Left lung (tissue), 14 donors: ENCODE measurements around the gene LGALS4. TPM values are rescaled to one million over a fixed set of nuclear protein-coding genes. Genes with fewer than 3 reads are reported as not detected.
"Not testable (repeated sequence)": the region's sequence is repeated elsewhere in the genome, so short reads cannot be mapped to it uniquely, and the experiment has no call there.

Experiments used
- ATAC-seq: fragments of 200-7000 bp; cut with Tn5 transposase; one replicate; pipeline ENCODE4 v1.9.1; 2020; ENCODE audit warnings: moderate library complexity
- DNase-seq, 4 donors: peaks; one replicate each; pipeline ENCODE4 v3.0.0-alpha.2; 2013 to 2020
- H3K27ac ChIP-seq, 2 donors: fragments of 200-600 bp; sonication (generic) in 1 of 2; one replicate each; pipeline versions ENCODE4 v1.5.0 to v1.8.0; 2020 to 2021
- H3K27me3 ChIP-seq, 2 donors: fragments of 200-600 bp; sonication (generic) in 1 of 2; one replicate each; pipeline versions ENCODE4 v1.5.0 to v1.8.0; 2020 to 2021
- H3K36me3 ChIP-seq, 2 donors: fragments of 200-600 bp; sonication (generic) in 1 of 2; one replicate each; pipeline versions ENCODE4 v1.5.0 to v1.8.0; 2020 to 2021
- H3K4me1 ChIP-seq, 2 donors: fragments of 200-600 bp; one replicate each; pipeline ENCODE4 v1.8.0; 2021
- H3K4me3 ChIP-seq, 2 donors: fragments of 200-600 bp; sonication (generic) in 1 of 2; one replicate each; pipeline versions ENCODE4 v1.5.0 to v1.8.0; 2020 to 2021; ENCODE audit warnings: mild to moderate bottlenecking in 1 of 2
- H3K9me3 ChIP-seq, 2 donors: fragments of 200-600 bp; sonication (generic) in 1 of 2; one replicate each; pipeline versions ENCODE4 v1.5.0 to v1.8.0; 2020 to 2021
- intact Hi-C, 2 donors: fragments of 100-400 bp; cut with DNase I; formaldehyde crosslinking; loops; one replicate each; pipeline versions ENCODE4 v1.11.2 to v1.14.2; 2022
- long read RNA-seq, 12 donors: library from polyadenylated mRNA in 2 of 12; unstranded in 2 of 12; transcript quantifications; one replicate each; pipeline ENCODE4 v2.0.0 and lab custom pipeline, GENCODE V29; 2019 to 2026
- polyA plus RNA-seq, 6 donors: library from polyadenylated mRNA; unstranded; fragments of 120-200 nt; gene quantifications; one replicate each; pipeline ENCODE4 v1.2.1, GENCODE V29; 2013; ENCODE audit not compliant: insufficient read length in 6 of 6
- total RNA-seq, 2 donors: library from RNA; stranded (reverse); fragmentation: NEBNext Ultra II Directional; extraction: Animal tissue kit (Norgen Biotek cat#: 25700); gene quantifications; one replicate each; pipeline ENCODE4 v1.2.1, GENCODE V29; 2021
- TF ChIP-seq, protein P1 (sequence below), 2 donors: fragments of 200-600 bp; sonication (generic) in 1 of 2; IDR thresholded peaks; one replicate each; pipeline versions ENCODE4 v1.5.0 to v1.8.0; 2021; ENCODE audit warnings: antibody characterized with exemption in 2 of 2
- donor health status: DM: no; HTN: yes; CAD: no.
- donor health status: DM: no; HTN: no; CAD: no.

The LGALS4 gene
- total RNA-seq (1 to 10 TPM in 1 of 2 donors, under 1 TPM in 1; 0.64 to 1.5 TPM), polyA plus RNA-seq (1 to 10 TPM; 1.0 to 3.4 (median 1.9) TPM)
- long read RNA-seq, donor 1: 0 reads
- long read RNA-seq, donor 2, partial matches to known transcripts: 0 of 3 reads
- long read RNA-seq, donor 2, other reads (novel, unspliced or antisense): 0 of 3 reads
- long read RNA-seq, donor 3: 0 reads
- long read RNA-seq, donor 4: 0 reads
- long read RNA-seq, donor 5: 0 reads
- long read RNA-seq, donor 6: 0 reads
- long read RNA-seq, donor 7: 0 reads
- long read RNA-seq, donor 8: 0 reads
- long read RNA-seq, donor 9, partial matches to known transcripts: 0 of 2 reads
- long read RNA-seq, donor 9, other reads (novel, unspliced or antisense): 0 of 2 reads
- long read RNA-seq, donor 10: 0 reads
- long read RNA-seq, donor 11: 0 reads
- long read RNA-seq, donor 12: 0 reads

DNA sequence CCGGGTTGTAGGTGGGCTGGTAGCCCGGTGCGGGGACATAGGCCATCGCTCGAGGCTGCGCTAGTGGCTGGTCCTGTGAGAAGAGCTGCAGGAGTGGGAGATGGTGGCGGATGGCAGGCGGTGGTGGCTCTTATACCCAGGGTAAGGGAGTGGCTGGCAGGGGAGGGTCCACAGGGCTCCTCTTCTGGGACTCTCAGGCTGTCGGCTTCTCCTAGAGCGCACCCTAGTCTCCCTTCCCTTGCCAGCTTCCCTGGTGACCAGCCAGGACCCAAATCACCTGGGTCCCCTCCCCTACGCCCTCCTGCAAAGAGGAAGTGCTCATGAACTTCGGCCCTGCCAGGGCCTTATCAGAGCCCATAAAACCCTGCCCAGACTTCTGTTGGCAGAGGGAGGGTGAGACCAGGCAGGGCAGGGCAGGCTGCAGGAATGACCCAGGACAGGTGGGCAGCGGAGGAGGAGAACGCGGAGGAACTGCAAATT lies at the start of gene LGALS4:
Gene LGALS4, minus strand, starts transcription at position 105 of the 480 bp plus-strand sequence. Its CDS starts 59 bp downstream, at position 46.
- TF ChIP-seq, protein P1, sequence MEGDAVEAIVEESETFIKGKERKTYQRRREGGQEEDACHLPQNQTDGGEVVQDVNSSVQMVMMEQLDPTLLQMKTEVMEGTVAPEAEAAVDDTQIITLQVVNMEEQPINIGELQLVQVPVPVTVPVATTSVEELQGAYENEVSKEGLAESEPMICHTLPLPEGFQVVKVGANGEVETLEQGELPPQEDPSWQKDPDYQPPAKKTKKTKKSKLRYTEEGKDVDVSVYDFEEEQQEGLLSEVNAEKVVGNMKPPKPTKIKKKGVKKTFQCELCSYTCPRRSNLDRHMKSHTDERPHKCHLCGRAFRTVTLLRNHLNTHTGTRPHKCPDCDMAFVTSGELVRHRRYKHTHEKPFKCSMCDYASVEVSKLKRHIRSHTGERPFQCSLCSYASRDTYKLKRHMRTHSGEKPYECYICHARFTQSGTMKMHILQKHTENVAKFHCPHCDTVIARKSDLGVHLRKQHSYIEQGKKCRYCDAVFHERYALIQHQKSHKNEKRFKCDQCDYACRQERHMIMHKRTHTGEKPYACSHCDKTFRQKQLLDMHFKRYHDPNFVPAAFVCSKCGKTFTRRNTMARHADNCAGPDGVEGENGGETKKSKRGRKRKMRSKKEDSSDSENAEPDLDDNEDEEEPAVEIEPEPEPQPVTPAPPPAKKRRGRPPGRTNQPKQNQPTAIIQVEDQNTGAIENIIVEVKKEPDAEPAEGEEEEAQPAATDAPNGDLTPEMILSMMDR (IDR thresholded peaks at IDR 0.05): no peak
- no peaks in the 10 kb centered on the region for H3K4me1 ChIP-seq
- ATAC-seq (peak; percentile 61), DNase-seq (no peak)
- H3K4me3 ChIP-seq: no peak within 1 kb of the TSS
- intact Hi-C loops: no loop called here
- no peak within 1 kb of the TSS for H3K27ac ChIP-seq
- H3K36me3 ChIP-seq: peaks cover 0 to 36% of the 10 kb centered on the region in 2 donors
- no peaks in the 10 kb centered on the region for H3K9me3 ChIP-seq
- H3K27me3 ChIP-seq: no peaks in the 10 kb centered on the region

DNA sequence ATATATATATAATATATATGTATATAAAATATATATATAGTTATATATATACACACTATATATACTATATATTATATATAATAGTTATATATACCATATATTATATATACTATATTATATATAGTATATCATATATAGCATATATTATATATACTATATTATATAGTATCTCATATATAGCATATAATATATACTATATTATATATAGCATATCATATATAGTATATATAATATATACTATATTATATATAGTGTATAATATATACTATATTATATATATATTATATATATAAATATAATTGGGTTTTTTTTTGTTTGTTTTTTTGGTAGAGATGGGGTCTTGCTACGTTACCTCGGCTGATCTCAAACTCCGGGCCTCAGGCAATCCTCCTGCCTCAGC lies 48.6 kb upstream of the LGALS4 start:
- peaks cover 0 to 27% of the 10 kb centered on the region in 2 donors for H3K4me1 ChIP-seq
- H3K4me3 ChIP-seq: no peak overlapping the region
- no peak overlapping the region for H3K27ac ChIP-seq
- H3K36me3 ChIP-seq: no peaks in the 10 kb centered on the region
- H3K27me3 ChIP-seq: no peaks in the 10 kb centered on the region
- TF ChIP-seq, protein P1 (IDR thresholded peaks at IDR 0.05): no peak
- ATAC-seq: no peak
- intact Hi-C loops: no loop called here
- DNase-seq: no peak
- no peaks in the 10 kb centered on the region for H3K9me3 ChIP-seq

GRCh38 chr19:38859631-38860204 lies 47.0 kb upstream of the LGALS4 start:
- H3K36me3 ChIP-seq, H3K4me3 ChIP-seq, H3K27ac ChIP-seq, ATAC-seq, DNase-seq, intact Hi-C loops, H3K9me3 ChIP-seq, H3K27me3 ChIP-seq: not testable (repeated sequence)
- peaks cover 0 to 20% of the 10 kb centered on the region in 2 donors for H3K4me1 ChIP-seq

DNA sequence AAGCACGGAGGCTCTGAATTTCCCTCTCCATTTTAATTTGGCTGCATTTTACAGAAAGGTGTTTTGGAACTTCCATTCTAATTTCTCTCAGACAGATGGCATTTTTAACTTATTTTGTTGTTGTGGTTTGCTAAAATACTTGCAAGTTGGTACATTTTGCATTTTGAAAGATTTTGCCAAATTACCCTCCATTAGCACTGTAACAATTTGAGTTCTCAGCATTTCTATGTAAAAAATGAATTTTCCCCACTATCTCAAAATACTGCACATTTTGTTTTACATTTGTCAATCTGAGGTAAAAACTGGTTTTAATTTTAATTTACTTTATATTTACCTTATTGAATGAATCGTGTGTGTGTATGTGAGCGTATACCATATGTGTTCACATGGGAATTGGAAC lies 44.1 kb upstream of the LGALS4 start:
- H3K27me3 ChIP-seq: no peaks in the 10 kb centered on the region
- H3K4me3 ChIP-seq: no peak overlapping the region
- no peaks in the 10 kb centered on the region for H3K36me3 ChIP-seq
- intact Hi-C loops: no loop called here
- no peaks in the 10 kb centered on the region for H3K9me3 ChIP-seq
- ATAC-seq: no peak
- no peak for DNase-seq
- H3K4me1 ChIP-seq: peaks cover 0 to 12% of the 10 kb centered on the region in 2 donors
- no peak overlapping the region for H3K27ac ChIP-seq
- TF ChIP-seq, protein P1 (IDR thresholded peaks at IDR 0.05): no peak

DNA sequence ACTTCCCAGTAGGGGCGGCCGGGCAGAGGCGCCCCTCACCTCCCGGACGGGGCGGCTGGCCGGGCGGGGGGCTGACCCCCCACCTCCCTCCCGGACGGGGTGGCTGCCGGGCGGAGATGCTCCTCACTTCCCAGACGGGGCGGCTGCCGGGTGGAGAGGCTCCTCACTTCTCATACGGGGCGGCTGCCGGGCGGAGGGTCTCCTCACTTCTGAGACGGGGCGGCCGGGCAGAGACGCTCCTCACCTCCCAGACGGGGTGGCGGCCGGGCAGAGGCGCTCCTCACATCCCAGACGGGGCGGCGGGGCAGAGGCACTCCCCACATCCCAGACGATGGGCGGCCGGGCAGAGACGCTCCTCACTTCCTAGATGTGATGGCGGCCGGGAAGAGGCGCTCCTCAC lies 43.0 kb upstream of the LGALS4 start:
- H3K27ac ChIP-seq, H3K36me3 ChIP-seq, intact Hi-C loops, DNase-seq, H3K4me3 ChIP-seq, ATAC-seq, H3K27me3 ChIP-seq, H3K9me3 ChIP-seq: not testable (repeated sequence)
- peaks cover 0 to 18% of the 10 kb centered on the region in 2 donors for H3K4me1 ChIP-seq

DNA sequence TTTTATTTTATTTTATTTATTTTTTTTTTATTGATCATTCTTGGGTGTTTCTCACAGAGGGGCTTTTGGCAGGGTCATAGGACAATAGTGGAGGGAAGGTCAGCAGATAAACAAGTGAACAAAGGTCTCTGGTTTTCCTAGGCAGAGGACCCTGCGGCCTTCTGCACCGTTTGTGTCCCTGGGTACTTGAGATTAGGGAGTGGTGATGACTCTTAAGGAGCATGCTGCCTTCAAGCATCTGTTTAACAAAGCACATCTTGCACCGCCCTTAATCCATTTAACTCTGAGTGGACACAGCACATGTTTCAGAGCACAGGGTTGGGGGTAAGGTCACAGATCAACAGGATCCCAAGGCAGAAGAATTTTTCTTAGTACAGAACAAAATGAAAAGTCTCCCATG lies 42.2 kb upstream of the LGALS4 start:
- peaks cover 0 to 18% of the 10 kb centered on the region in 2 donors for H3K4me1 ChIP-seq
- intact Hi-C loops, H3K36me3 ChIP-seq, DNase-seq, ATAC-seq, H3K27ac ChIP-seq, H3K9me3 ChIP-seq, H3K27me3 ChIP-seq, H3K4me3 ChIP-seq: not testable (repeated sequence)
